Fibroblast of lung (primary cell): ENCODE results near the gene DNM1.

ENCODE experiments used
- EZH2 ChIP-seq: IDR thresholded peaks from 2 replicates; pipeline ENCODE4 v1.5.1; 2012; ENCODE audit warnings: low read length, control low read depth, mild to moderate bottlenecking; ENCODE audit errors: missing control alignments
- TF ChIP-seq, protein P1 (sequence below), 2 donors: IDR thresholded peaks in 1 of 2; conservative IDR thresholded peaks in 1 of 2; 1 replicate in 1 of 2; 2 replicates in 1 of 2; pipeline ENCODE4 v1.5.1; 2011 to 2012; ENCODE audit warnings: low read length in 2 of 2, control low read depth in 1 of 2, inconsistent platforms in 1 of 2, low read depth in 1 of 2, mild to moderate bottlenecking in 1 of 2

DNA sequence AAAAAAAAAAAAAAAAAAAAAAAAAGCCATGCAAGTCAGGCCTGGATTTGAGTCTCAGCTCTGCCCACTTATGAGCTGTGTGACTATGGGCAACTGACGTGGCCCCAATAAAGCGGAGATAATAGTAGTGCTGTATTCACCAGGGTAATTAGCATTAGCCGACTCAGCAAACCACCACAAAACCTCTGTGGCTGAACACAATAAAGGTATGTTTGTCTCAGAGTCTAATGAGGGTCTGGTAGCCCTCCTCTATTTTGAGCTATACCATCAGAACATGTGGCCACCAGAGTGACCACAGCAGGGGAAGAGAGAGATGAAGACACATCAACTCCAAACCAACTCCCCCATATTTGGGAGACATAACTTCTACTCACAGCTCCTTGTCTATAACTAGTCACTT lies 88.8 kb downstream of the DNM1 start:
- TF ChIP-seq, protein P1, sequence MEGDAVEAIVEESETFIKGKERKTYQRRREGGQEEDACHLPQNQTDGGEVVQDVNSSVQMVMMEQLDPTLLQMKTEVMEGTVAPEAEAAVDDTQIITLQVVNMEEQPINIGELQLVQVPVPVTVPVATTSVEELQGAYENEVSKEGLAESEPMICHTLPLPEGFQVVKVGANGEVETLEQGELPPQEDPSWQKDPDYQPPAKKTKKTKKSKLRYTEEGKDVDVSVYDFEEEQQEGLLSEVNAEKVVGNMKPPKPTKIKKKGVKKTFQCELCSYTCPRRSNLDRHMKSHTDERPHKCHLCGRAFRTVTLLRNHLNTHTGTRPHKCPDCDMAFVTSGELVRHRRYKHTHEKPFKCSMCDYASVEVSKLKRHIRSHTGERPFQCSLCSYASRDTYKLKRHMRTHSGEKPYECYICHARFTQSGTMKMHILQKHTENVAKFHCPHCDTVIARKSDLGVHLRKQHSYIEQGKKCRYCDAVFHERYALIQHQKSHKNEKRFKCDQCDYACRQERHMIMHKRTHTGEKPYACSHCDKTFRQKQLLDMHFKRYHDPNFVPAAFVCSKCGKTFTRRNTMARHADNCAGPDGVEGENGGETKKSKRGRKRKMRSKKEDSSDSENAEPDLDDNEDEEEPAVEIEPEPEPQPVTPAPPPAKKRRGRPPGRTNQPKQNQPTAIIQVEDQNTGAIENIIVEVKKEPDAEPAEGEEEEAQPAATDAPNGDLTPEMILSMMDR (conservative IDR thresholded peaks at IDR 0.05 in 1 of 2, IDR thresholded peaks at IDR 0.05 in 1 of 2; ENCODE audit: low read depth in 1 of 2, low read length in 2 of 2), result no peak
- TF ChIP-seq EZH2, result no peak
